Loucy (cell line): ENCODE measurements around the gene CDH13.

Experiments
- H2AFZ ChIP-seq: fragments of 200-600 bp; sonication (generic); 2 replicates; pipeline ENCODE4 v1.6.0; 2016; ENCODE audit warnings: antibody characterized with exemption, mild to moderate bottlenecking, low read length, moderate library complexity
- H3F3A ChIP-seq: fragments of 200-600 bp; 2 replicates; pipeline ENCODE4 v1.6.0; 2016; ENCODE audit warnings: antibody characterized with exemption, low read depth, mild to moderate bottlenecking
- H3K27me3 ChIP-seq: fragments of 200-600 bp; sonication (generic); 2 replicates; pipeline ENCODE4 v1.6.1; 2014; ENCODE audit warnings: low read length, mild to moderate bottlenecking; ENCODE audit not compliant: insufficient read depth, poor library complexity, severe bottlenecking
- H3K36me3 ChIP-seq: fragments of 200-600 bp; sonication (generic); 2 replicates; pipeline ENCODE4 v1.6.1; 2016; ENCODE audit warnings: low read length; ENCODE audit not compliant: insufficient read depth
- H3K4me1 ChIP-seq: fragments of 200-600 bp; sonication (generic); 2 replicates; pipeline ENCODE4 v1.5.1; 2014; ENCODE audit warnings: low read length, mild to moderate bottlenecking; ENCODE audit not compliant: insufficient read depth, poor library complexity, severe bottlenecking
- H3K4me2 ChIP-seq: fragments of 200-600 bp; sonication (generic); 2 replicates; pipeline ENCODE4 v1.6.0; 2014; ENCODE audit warnings: antibody characterized with exemption, low read length, low read depth, mild to moderate bottlenecking; ENCODE audit not compliant: poor library complexity, severe bottlenecking
- H3K4me3 ChIP-seq: fragments of 200-600 bp; sonication (generic); 2 replicates; pipeline ENCODE4 v1.5.1; 2014; ENCODE audit warnings: low read length, mild to moderate bottlenecking, mixed read lengths; ENCODE audit not compliant: poor library complexity, severe bottlenecking
- H3K79me2 ChIP-seq: fragments of 200-600 bp; sonication (generic); 2 replicates; pipeline ENCODE4 v1.6.1; 2014; ENCODE audit warnings: low read length; ENCODE audit not compliant: insufficient read depth
- H3K9ac ChIP-seq: fragments of 200-600 bp; sonication (generic); 2 replicates; pipeline ENCODE4 v1.6.0; 2014; ENCODE audit warnings: mild to moderate bottlenecking, low read depth, low read length, moderate library complexity; ENCODE audit not compliant: poor library complexity, severe bottlenecking
- H3K9me2 ChIP-seq: fragments of 200-600 bp; sonication (generic); replicated peaks from 2 replicates; pipeline ENCODE4 v1.6.1; 2016; ENCODE audit warnings: low read depth, low read length, mixed read lengths
- H3K9me3 ChIP-seq: fragments of 200-600 bp; sonication (generic); 2 replicates; pipeline ENCODE4 v1.6.1; 2014; ENCODE audit warnings: mild to moderate bottlenecking, antibody characterized with exemption, low read length, low read depth; ENCODE audit not compliant: insufficient read depth
- H4K20me1 ChIP-seq: fragments of 200-600 bp; sonication (generic); 2 replicates; pipeline ENCODE4 v1.6.0; 2014; ENCODE audit warnings: antibody characterized with exemption, low read length, mild to moderate bottlenecking; ENCODE audit not compliant: insufficient read depth, poor library complexity, severe bottlenecking
- CTCF ChIP-seq: fragments of 200-600 bp; sonication (generic); conservative IDR thresholded peaks from 2 replicates; pipeline ENCODE4 v1.5.1; 2014; ENCODE audit warnings: mild to moderate bottlenecking, antibody characterized with exemption, low read length
- EZH2phosphoT487 ChIP-seq: fragments of 200-600 bp; IDR thresholded peaks from 2 replicates; pipeline ENCODE4 v1.6.1; 2018; ENCODE audit warnings: antibody characterized with exemption, mild to moderate bottlenecking, moderate library complexity, borderline replicate concordance

CDH13 gene

GRCh38 chr16:83723901-83724300 lies 1097.1 kb downstream of the CDH13 start:
- Histone ChIP-seq H3K9me2 (no peaks in the 10 kb centered on the region), H3K4me3 (no peak overlapping the region), H2AFZ (no peak overlapping the region), H3K9me3 (no peaks in the 10 kb centered on the region), H3F3A (peaks cover 15% of the 10 kb centered on the region), H3K36me3 (no peaks in the 10 kb centered on the region), H3K27me3 (no peaks in the 10 kb centered on the region), H4K20me1 (no peaks in the 10 kb centered on the region), H3K4me2 (no peak overlapping the region), H3K79me2 (no peaks in the 10 kb centered on the region), H3K4me1 (peaks cover 66% of the 10 kb centered on the region), H3K9ac (no peak overlapping the region)
- TF ChIP-seq EZH2phosphoT487 (no peak), CTCF (no peak)

GRCh38 chr16:83724585-83724984 lies 1097.8 kb downstream of the CDH13 start:
- H2AFZ ChIP-seq: no peak overlapping the region
- H3K4me3 ChIP-seq: no peak overlapping the region
- no peaks in the 10 kb centered on the region for H4K20me1 ChIP-seq
- H3K4me2 ChIP-seq: no peak overlapping the region
- H3K9me3 ChIP-seq: no peaks in the 10 kb centered on the region
- H3K4me1 ChIP-seq: peaks cover 73% of the 10 kb centered on the region
- H3K36me3 ChIP-seq: no peaks in the 10 kb centered on the region
- H3K27me3 ChIP-seq: no peaks in the 10 kb centered on the region
- TF ChIP-seq EZH2phosphoT487 (no peak), CTCF (no peak)
- no peak overlapping the region for H3K9ac ChIP-seq
- H3K79me2 ChIP-seq: no peaks in the 10 kb centered on the region
- peaks cover 15% of the 10 kb centered on the region for H3F3A ChIP-seq
- H3K9me2 ChIP-seq: no peaks in the 10 kb centered on the region

- no peak overlapping the region for H3K4me3 ChIP-seq
- H4K20me1 ChIP-seq: no peaks in the 10 kb centered on the region
- H3K4me1 ChIP-seq: peaks cover 73% of the 10 kb centered on the region
- H3K9me3 ChIP-seq: no peaks in the 10 kb centered on the region
- H3K9me2 ChIP-seq: no peaks in the 10 kb centered on the region
- H3K36me3 ChIP-seq: no peaks in the 10 kb centered on the region
- no peak for TF ChIP-seq CTCF
- no peak for TF ChIP-seq EZH2phosphoT487
- H3K27me3 ChIP-seq: no peaks in the 10 kb centered on the region
- H2AFZ ChIP-seq: no peak overlapping the region
- no peaks in the 10 kb centered on the region for H3K79me2 ChIP-seq
- H3K9ac ChIP-seq: no peak overlapping the region
- no peak overlapping the region for H3K4me2 ChIP-seq
- H3F3A ChIP-seq: peaks cover 15% of the 10 kb centered on the region
Observed at GRCh38 chr16:83725313-83725712, 1098.5 kb downstream of the CDH13 start.
